Testis (tissue), 2 donors: ENCODE measurements around the gene TRRAP.

Experiments
- POLR2A ChIP-seq: fragments of 450-650 bp; IDR thresholded peaks from one replicate; pipeline ENCODE4 v1.6.1; 2017; ENCODE audit warnings: antibody characterized with exemption, mild to moderate bottlenecking, moderate library complexity
- TF ChIP-seq, protein P1 (sequence below), 3 experiments: fragments of 450-650 bp in 2 of 3; fragments of 200-600 bp in 1 of 3; sonication (generic) in 1 of 3; IDR thresholded peaks; one replicate each; pipeline ENCODE4 v1.5.1; 2016 to 2019; ENCODE audit warnings: antibody characterized with exemption in 3 of 3, mild to moderate bottlenecking in 2 of 3, moderate library complexity in 1 of 3

DNA sequence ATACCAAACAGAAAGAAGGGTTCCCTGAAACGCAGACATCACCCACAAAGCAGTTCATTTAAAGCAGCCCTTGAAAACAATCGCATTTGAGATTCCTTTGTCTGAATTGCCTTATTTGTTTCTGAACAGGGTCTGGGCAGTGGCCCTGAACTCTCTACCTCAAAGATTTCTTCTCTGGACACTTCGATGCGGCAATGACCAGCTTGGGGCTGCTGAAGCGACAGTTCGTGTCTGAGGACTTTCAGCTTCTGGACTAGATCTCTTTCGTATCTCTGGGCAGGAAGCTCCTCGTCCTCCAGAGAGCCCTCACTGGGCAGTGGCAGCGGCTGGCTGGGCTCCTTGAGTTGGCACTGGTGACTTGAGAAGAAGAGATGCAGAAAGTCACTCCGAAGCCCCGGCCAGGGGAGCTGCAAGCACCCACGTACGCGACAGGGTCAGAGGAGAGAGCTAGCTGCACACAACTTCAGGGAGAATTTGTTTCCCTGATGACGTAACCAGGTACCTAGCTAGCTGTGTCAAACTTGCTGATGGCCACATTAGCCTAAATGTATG is 169.3 kb downstream of the TRRAP start:
- TF ChIP-seq POLR2A: no peak
- TF ChIP-seq, protein P1, sequence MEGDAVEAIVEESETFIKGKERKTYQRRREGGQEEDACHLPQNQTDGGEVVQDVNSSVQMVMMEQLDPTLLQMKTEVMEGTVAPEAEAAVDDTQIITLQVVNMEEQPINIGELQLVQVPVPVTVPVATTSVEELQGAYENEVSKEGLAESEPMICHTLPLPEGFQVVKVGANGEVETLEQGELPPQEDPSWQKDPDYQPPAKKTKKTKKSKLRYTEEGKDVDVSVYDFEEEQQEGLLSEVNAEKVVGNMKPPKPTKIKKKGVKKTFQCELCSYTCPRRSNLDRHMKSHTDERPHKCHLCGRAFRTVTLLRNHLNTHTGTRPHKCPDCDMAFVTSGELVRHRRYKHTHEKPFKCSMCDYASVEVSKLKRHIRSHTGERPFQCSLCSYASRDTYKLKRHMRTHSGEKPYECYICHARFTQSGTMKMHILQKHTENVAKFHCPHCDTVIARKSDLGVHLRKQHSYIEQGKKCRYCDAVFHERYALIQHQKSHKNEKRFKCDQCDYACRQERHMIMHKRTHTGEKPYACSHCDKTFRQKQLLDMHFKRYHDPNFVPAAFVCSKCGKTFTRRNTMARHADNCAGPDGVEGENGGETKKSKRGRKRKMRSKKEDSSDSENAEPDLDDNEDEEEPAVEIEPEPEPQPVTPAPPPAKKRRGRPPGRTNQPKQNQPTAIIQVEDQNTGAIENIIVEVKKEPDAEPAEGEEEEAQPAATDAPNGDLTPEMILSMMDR (IDR thresholded peaks at IDR 0.05): no peak
